Keratinocyte (primary cell): ENCODE measurements around the gene PXDN.

ENCODE experiments used
- CTCF ChIP-seq, 3 experiments: IDR thresholded peaks in 1 of 3; conservative IDR thresholded peaks in 1 of 3; optimal IDR thresholded peaks in 1 of 3; 2 replicates in 2 of 3; 3 replicates in 1 of 3; pipeline versions ENCODE3 to v1.5.1; 2011; ENCODE audit warnings: low read length in 3 of 3, mild to moderate bottlenecking in 3 of 3, moderate library complexity in 2 of 3, control low read depth in 1 of 3, inconsistent platforms in 1 of 3; ENCODE audit not compliant: insufficient read depth in 2 of 3; ENCODE audit errors: extremely low read depth in 1 of 3
- EZH2 ChIP-seq: IDR thresholded peaks from one replicate; pipeline ENCODE4 v1.6.1; 2012; ENCODE audit warnings: inconsistent platforms, mild to moderate bottlenecking, low read length, moderate library complexity

DNA sequence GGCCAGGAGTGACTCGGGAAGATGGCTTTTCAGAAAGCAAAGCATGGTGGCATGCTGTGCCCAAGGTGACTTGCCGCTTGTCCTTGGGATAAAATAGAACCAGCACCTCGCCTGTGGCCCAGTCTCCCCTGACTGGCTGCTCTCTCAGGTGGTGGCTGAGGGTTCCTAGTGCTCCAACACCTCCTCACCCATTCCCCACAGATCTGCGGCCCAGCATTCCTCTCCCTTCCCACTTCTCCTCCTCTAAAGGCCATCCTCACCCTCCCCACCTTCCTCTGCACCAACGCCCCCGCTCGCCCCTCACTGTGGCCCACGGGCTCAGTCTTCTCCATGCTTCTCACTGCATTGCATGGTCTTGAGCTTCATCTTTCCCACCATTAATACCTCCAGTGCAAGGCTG is 132.4 kb downstream of the PXDN start:
- TF ChIP-seq CTCF (optimal IDR thresholded peaks at IDR 0.05 in 1 of 3, IDR thresholded peaks at IDR 0.05 in 1 of 3, conservative IDR thresholded peaks at IDR 0.05 in 1 of 3; ENCODE audit: extremely low read depth in 1 of 3, insufficient read depth in 2 of 3, low read length in 3 of 3) (no peak), EZH2 (no peak)
